Activated T-cell treated with anti-CD3 and anti-CD28 coated beads, Interleukin-2, amount 50 U/mL, for 4 hours (primary cell): ENCODE results near the gene UQCR10. TPM values are rescaled to one million over a fixed set of nuclear protein-coding genes. Genes with fewer than 3 reads are reported as not detected.
A peak's percentile ranks its signal among the peaks of the same experiment; 100 is the strongest.

ENCODE experiments used
- ATAC-seq, 2 donors: fragments of 200-7000 bp; cut with Tn5 transposase; one replicate each; pipeline ENCODE4 v1.10.0; 2021
- DNase-seq: peaks from one replicate; pipeline ENCODE4 v3.0.0-alpha.2; 2020
- H3K27me3 Mint-ChIP-seq: one replicate; pipeline ENCODE4 v1.8.0; 2021; ENCODE audit warnings: low read depth, mixed read lengths
- H3K36me3 Mint-ChIP-seq: one replicate; pipeline ENCODE4 v1.8.0; 2022; ENCODE audit warnings: mixed read lengths; ENCODE audit not compliant: insufficient read depth
- H3K4me1 Mint-ChIP-seq: one replicate; pipeline ENCODE4 v1.8.0; 2021; ENCODE audit warnings: low read depth, mixed read lengths
- H3K4me3 Mint-ChIP-seq: one replicate; pipeline ENCODE4 v1.8.0; 2021; ENCODE audit warnings: mild to moderate bottlenecking, moderate library complexity, mixed read lengths
- H3K9me3 Mint-ChIP-seq: one replicate; pipeline ENCODE4 v1.8.0; 2021; ENCODE audit warnings: mixed read lengths
- total RNA-seq, 3 donors: library from RNA; stranded (reverse); gene quantifications; one replicate each; pipeline ENCODE4 v1.2.1, GENCODE V29; 2021

UQCR10 gene
- total RNA-seq: 100 to 1,000 TPM in 1 of 3 donors, 10 to 100 TPM in 2; 90.9 to 103 (median 91.1) TPM

DNA sequence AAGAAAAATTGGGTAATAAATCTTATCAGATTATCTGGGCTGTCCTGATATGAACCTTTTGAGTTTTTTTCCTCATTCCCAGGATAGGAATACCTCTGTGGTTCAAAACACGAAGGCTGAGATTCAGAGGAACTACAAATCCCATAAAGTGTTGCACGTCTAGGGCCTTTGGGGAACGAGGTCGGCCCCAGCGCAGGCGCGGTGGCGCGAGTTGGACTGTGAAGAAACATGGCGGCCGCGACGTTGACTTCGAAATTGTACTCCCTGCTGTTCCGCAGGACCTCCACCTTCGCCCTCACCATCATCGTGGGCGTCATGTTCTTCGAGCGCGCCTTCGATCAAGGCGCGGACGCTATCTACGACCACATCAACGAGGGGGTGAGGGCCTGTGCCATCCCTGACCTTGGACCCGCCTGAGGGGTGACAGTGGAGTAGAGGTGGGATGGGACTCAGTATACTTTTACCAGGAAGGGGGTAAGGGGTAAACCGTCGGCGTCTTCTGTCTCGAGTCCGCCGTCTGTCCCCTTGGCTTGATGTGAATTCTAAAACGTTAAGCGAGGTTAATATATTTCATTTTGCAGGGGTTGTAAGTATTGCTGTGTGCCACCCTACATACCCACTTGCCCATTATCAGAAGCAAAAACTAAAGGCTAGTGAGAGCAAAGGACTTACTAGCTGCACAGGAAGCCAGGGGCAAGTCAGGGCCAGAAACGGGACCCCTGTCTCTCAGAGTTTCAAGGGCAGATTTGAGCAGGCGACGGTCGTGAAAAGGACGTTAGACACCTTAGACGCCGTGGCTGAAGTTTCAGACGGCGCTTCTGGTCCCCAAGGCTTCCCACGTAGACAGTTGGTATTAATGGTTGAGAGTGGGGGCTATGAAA, at the start of gene UQCR10:
TSS of gene UQCR10 (plus strand) at position 199 of the 881 bp plus-strand sequence. CDS start at position 229, 30 bp downstream.
- Mint-ChIP-seq H3K9me3 (no peaks in the 10 kb centered on the region), H3K4me1 (peaks cover 30% of the 10 kb centered on the region), H3K4me3 (peak within 1 kb of the TSS; percentile 100), H3K27me3 (no peaks in the 10 kb centered on the region), H3K36me3 (peaks cover 17% of the 10 kb centered on the region)
- peak; percentile 83 to 84 for ATAC-seq
- DNase-seq: peak; percentile 87

DNA sequence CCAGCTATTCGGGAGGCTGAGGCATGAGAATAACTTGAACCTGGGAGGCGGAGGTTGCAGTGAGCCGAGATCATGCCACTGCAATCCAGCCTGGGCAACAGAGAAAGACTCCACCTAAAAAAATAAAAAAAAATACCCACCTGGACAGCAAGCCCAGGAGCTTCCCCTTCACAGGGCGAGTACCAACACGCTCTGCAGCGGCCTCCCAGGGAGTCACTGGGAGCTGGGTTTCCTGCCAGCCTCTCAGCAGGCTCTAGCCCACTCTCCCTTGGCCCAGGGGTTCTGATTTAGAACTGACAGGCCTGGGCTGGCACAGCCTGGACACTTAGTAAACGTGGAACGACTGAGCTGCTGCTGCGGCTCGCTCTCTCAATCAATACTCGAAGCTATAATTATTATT, 49.4 kb upstream of the UQCR10 start:
- ATAC-seq: no peak
- H3K9me3 Mint-ChIP-seq: no peaks in the 10 kb centered on the region
- DNase-seq: no peak
- no peaks in the 10 kb centered on the region for H3K36me3 Mint-ChIP-seq
- H3K27me3 Mint-ChIP-seq: peaks cover 53% of the 10 kb centered on the region
- no peak overlapping the region for H3K4me3 Mint-ChIP-seq
- peaks cover 3% of the 10 kb centered on the region for H3K4me1 Mint-ChIP-seq

DNA sequence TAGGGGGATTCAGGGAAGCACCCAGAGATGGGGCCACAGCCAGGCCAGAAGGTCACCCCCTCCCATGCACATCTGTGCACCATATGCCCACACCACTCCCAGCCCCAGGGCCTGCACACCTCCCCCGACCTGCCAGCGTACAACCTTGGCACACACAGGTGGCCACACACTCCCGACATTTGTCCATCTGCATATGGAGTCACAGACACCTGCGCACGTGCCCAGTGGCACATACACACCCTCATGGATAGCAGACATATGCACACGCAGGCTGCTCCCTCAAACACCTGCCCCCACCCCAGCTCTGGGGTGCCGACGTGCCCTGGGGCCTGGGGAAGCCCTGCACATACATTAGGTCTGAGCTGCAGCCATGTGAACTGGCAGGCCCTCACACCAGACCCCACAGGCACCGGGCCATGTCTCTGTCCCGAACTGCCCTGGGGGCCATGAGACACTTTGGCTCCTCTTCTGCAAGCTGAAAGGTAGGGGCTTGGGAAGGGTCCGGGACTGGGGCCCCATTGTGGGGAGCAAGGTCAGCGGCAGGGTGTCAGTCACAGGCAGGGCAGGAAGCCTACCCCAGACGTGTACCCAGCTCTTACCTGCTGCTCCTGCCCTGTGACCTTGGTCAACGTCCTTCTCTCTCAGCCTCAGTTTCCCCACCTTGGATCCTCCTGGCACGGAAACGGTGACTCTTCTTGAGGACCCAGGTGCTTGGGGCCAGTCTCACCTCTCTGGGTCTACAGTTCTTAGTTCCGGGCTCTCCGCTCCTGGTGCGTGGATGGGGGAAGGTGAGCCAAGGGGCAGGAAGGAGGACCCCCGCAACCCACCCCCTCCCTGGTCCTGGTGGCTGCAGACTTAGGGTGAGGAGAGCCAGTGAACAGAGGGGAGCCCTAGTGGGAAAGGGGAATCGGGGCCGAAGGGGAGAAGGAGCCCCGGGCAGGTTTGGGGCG, 47.9 kb upstream of the UQCR10 start:
- Mint-ChIP-seq H3K4me3 (no peak overlapping the region), H3K27me3 (peaks cover 51% of the 10 kb centered on the region), H3K9me3 (no peaks in the 10 kb centered on the region), H3K36me3 (no peaks in the 10 kb centered on the region), H3K4me1 (peaks cover 3% of the 10 kb centered on the region)
- ATAC-seq (no peak), DNase-seq (no peak)

DNA sequence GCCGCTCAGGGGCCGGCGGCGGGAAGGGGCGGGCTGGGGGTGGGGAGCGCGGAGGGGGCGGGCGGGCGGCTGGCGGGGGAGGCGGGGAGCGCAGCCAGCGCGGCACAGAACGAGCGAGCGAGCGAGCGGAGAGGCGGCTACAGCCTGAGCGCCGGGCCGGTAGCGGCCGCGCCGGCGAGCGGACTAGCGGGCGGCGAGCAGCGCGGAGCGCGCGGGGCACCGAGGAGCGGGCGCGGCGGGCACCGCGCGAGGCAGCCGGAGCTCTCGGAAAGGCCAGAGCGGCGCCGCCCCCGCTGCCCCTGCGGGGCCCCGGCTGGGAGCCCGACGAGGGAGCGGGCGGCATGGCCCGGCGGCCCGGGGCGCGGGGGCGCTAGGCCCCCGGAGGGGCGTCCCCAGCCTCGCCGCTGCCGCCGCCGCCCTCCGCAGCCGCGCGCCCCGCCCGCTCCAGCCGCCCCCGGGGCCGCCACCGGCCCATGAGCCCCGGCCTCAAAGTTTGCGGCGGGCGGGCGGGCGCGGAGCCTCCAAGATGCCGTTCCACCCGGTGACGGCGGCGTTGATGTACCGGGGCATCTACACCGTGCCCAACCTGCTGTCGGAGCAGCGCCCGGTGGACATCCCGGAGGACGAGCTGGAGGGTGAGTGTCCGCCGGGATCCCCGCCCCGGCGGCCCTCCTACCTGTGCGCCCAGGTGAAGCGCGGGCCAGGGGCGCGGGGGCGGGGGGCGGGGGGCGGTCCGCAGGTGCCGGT, 47.1 kb upstream of the UQCR10 start, which contains the start of gene CABP7:
TSS of gene CABP7 (plus strand) at position 105 of the 747 bp plus-strand sequence. CDS start at position 527, 422 bp downstream.
- Mint-ChIP-seq H3K9me3 (no peaks in the 10 kb centered on the region), H3K36me3 (no peaks in the 10 kb centered on the region), H3K4me3 (no peak within 1 kb of the TSS), H3K27me3 (peaks cover 50% of the 10 kb centered on the region), H3K4me1 (peaks cover 3% of the 10 kb centered on the region)
- ATAC-seq (peak; percentile 43 to 55), DNase-seq (no peak)

DNA sequence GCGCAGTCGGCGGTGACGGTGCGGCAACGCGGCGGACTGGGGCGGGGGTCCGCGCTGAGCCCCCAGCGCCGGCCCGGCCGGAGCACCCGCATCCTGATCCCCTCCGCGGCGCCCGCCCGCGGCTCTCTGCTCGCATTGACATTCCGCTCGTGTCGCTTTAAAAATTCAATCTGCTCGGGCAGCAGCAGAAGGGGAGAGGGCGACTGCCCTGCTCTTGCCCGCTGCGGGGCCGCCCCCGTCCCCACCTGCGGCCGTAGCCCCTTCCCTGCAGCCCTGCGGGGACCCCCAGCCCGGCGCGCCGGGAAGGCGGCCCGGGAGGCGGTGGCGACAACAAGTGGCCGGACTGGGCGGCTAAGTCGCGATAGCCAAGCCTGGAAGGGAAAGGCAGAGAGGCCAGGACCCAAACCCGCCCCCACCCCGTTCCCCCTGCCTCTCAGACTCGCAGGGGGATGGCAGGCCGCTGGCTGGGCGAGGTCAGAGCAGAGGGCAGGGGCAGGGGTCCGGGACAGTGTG, 46.3 kb upstream of the UQCR10 start:
- no peak for DNase-seq
- Mint-ChIP-seq H3K36me3 (no peaks in the 10 kb centered on the region), H3K9me3 (no peaks in the 10 kb centered on the region), H3K27me3 (peaks cover 46% of the 10 kb centered on the region), H3K4me3 (no peak overlapping the region), H3K4me1 (peaks cover 3% of the 10 kb centered on the region)
- ATAC-seq: no peak

DNA sequence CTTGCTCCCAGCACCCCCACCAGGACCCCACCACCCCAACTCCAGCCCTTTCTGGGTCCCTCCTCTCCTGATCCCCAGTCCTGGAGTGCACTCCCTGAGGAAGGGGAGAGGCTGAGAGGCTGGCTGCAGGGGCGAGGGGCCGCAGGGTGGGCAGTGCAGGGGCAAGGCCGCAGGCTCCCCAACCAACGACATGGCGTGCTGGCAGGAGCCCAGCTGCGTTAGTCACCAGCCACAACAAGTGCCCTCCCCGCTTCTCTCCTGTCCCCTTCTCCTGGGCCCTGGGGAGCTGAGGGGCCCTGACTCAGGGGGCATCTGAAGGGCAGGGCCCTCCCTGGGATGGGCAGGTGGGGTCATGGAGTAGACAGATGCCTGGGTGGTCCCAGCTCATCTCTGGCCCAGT, 45.0 kb upstream of the UQCR10 start:
- H3K9me3 Mint-ChIP-seq: no peaks in the 10 kb centered on the region
- H3K4me3 Mint-ChIP-seq: no peak overlapping the region
- H3K36me3 Mint-ChIP-seq: no peaks in the 10 kb centered on the region
- H3K4me1 Mint-ChIP-seq: peaks cover 3% of the 10 kb centered on the region
- DNase-seq (no peak), ATAC-seq (no peak)
- H3K27me3 Mint-ChIP-seq: peaks cover 36% of the 10 kb centered on the region

DNA sequence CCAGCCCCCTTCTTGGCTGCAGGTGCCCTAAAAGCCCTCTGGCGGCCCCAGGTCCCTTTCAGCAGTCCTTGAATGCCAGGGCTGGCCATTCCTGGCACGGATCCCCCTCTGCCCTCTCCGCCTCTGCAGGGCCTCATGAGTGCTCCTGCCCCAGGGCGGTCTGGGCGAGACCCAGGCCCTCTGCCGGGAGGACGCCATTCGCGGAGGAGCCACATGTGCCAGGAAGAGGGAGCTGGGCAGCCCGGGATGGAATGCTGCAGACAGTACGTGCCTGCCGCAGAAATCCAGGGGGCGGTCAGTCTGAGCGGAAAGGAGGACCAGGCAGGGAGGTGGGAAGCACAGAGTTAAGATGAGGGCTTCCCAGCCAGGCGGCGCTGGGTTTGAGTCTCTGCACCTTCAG, 44.6 kb upstream of the UQCR10 start:
- DNase-seq (no peak), ATAC-seq (no peak)
- Mint-ChIP-seq H3K4me1 (peaks cover 3% of the 10 kb centered on the region), H3K36me3 (no peaks in the 10 kb centered on the region), H3K27me3 (peaks cover 33% of the 10 kb centered on the region), H3K4me3 (no peak overlapping the region), H3K9me3 (no peaks in the 10 kb centered on the region)

DNA sequence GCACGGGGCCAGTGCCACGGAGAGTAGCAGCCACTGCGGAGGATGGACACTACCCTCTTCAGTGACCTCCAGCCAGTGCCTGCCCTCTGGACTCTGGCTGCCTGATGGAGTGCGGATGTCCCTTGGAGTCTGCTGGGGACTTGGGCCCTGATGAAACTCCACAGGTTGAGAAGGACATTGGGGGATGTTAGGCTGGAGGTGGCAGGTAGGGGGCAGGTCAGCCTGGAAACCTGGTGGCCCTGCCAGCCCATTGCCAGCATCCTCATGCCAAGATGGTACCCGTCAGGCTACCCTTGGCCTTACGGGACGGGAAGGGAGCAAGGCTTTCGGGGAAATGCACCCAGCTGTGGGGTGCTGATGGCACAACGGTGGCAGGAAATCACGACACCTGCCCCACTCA, 43.4 kb upstream of the UQCR10 start:
- H3K36me3 Mint-ChIP-seq: no peaks in the 10 kb centered on the region
- H3K27me3 Mint-ChIP-seq: peaks cover 22% of the 10 kb centered on the region
- DNase-seq (no peak), ATAC-seq (no peak)
- H3K4me1 Mint-ChIP-seq: peaks cover 3% of the 10 kb centered on the region
- H3K9me3 Mint-ChIP-seq: no peaks in the 10 kb centered on the region
- H3K4me3 Mint-ChIP-seq: no peak overlapping the region

DNA sequence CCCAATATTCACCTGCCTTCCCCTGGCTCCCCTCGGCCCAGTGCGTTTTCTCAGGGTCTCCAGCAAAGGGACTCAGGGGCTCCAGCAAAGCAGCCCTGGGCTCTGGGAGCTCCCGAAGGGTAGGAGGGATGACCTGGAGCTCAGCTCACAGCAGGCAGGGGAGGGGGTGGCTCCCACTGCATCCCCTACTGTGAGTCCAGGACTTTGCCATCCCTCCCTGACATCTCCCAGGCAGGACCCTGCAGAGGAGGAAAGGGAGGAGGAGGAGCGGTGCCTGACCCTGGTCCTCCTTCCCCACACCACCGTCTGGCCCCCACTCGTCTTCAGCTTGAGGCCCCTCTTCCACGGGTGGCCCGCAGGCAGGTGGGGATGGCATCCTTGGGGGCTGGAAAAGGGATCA, 42.3 kb upstream of the UQCR10 start:
- Mint-ChIP-seq H3K9me3 (no peaks in the 10 kb centered on the region), H3K36me3 (no peaks in the 10 kb centered on the region), H3K4me3 (no peak overlapping the region), H3K27me3 (peaks cover 14% of the 10 kb centered on the region), H3K4me1 (no peaks in the 10 kb centered on the region)
- no peak for DNase-seq
- ATAC-seq: no peak

DNA sequence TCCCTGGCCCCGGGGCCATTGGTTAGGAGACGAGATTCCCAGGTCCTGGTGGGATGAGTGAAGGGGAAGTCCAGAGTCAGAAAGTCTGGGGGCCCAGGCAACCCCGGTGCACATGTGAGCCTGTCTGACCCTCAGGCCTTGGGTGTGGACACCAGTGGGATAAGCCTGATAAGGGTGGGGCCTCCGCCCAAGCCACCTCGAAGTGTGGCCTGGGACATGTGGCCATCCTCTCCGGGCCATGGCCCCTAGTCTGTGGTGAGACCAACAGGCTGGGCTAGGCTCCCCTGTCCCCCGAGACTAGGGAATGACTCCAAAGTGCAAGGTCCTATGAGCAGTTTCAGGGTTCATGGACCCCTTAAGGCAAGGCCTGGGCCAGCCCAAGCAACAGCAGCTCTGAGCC, 41.1 kb upstream of the UQCR10 start:
- ATAC-seq (no peak), DNase-seq (no peak)
- Mint-ChIP-seq H3K4me1 (no peaks in the 10 kb centered on the region), H3K4me3 (no peak overlapping the region), H3K27me3 (peaks cover 14% of the 10 kb centered on the region), H3K9me3 (no peaks in the 10 kb centered on the region), H3K36me3 (no peaks in the 10 kb centered on the region)

DNA sequence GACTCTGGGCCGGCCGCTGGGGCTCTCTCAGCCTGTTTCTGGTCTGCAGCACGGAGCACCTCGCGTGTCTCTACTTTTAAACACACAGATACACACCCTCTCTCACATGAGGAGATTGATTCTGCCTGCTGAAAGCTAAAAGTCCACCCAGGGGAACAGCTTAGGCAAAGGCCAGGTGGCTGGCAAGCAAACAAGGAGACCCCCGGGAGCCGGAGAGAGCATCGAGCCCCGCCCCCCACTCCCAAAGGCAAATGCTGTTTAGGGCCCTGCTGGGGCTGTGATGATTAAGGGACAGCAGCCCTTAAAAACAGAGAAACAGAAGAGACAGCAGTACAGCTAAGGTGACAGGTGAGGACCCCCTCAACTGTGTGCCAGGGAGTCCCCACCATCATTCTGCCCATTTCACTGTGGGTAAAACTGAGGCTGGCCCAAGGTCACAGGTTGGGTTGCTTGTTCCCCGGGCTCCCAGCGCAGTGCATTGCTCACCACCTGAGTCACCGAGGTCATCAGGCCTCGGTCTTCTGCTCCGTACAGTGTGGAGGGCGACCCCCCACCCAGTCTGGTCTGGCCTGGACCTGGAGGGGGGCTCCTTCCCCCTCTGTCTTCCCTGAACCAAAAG, 40.5 kb upstream of the UQCR10 start:
- Mint-ChIP-seq H3K9me3 (no peaks in the 10 kb centered on the region), H3K36me3 (no peaks in the 10 kb centered on the region), H3K27me3 (peaks cover 9% of the 10 kb centered on the region), H3K4me3 (no peak overlapping the region), H3K4me1 (no peaks in the 10 kb centered on the region)
- ATAC-seq (no peak), DNase-seq (no peak)

DNA sequence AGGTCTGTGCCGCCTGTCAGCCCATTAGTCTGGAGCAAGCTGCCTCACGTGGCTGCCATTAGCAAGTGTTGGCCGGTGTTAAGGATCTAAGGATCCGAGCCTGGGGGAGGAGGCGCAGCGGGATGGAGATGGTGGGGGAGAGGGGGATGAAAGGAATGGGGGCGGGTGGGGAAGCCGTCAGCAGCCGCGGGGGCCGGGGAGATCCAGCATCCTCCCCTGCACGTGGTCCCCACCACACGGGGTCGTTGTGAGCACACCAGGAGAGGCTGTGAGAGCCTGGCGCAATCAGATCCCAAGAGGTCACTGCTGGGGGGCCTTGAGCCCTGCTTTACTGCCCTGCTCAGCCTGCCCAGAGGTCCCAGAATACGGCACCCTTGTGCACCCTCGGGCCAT, 40.0 kb upstream of the UQCR10 start:
- Mint-ChIP-seq H3K9me3 (no peaks in the 10 kb centered on the region), H3K4me3 (no peak overlapping the region), H3K36me3 (no peaks in the 10 kb centered on the region), H3K27me3 (peaks cover 5% of the 10 kb centered on the region), H3K4me1 (no peaks in the 10 kb centered on the region)
- ATAC-seq (no peak), DNase-seq (no peak)

DNA sequence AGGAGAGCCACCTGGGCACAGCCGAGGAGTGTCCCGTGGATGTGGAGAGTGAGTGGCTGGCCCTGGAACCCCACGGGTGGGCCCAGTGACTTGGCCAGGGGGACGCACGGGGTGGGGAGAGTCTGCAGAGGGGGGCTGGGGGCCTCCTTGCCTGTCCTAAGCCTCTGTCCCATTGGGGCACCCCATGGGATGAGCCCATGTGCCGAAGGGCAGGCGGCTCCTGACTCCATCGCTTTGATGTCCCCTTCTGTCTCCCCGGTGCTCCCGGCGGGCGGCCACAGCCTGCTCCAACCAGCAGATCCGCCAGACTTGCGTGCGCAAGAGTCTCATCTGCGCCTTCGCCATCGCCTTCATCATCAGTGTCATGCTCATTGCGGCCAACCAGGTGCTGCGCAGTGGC, 38.0 kb upstream of the UQCR10 start:
- H3K4me3 Mint-ChIP-seq: no peak overlapping the region
- peaks cover 2% of the 10 kb centered on the region for H3K27me3 Mint-ChIP-seq
- H3K9me3 Mint-ChIP-seq: no peaks in the 10 kb centered on the region
- no peaks in the 10 kb centered on the region for H3K4me1 Mint-ChIP-seq
- DNase-seq: no peak
- ATAC-seq: no peak
- no peaks in the 10 kb centered on the region for H3K36me3 Mint-ChIP-seq
